Breast epithelium (tissue), 4 donors: Measurements from ENCODE around the gene PCDHB12. TPM values are rescaled to one million over a fixed set of nuclear protein-coding genes. Genes with fewer than 3 reads are reported as not detected.
"Not testable (repeated sequence)": the region's sequence is repeated elsewhere in the genome, so short reads cannot be mapped to it uniquely, and the experiment has no call there.

Experiments
- DNase-seq, 2 donors: peaks; one replicate each; pipeline ENCODE4 v3.0.0-alpha.2; 2019; ENCODE audit warnings: low spot score in 2 of 2
- H3K27ac ChIP-seq, 2 donors: fragments of 200-600 bp; sonication (generic) in 1 of 2; one replicate each; pipeline ENCODE4 v1.5.1; 2016 to 2019; ENCODE audit warnings: mild to moderate bottlenecking in 1 of 2
- H3K27me3 ChIP-seq, 2 donors: fragments of 200-600 bp; sonication (generic) in 1 of 2; one replicate each; pipeline versions ENCODE4 v1.5.1 to v1.6.0; 2017 to 2019; ENCODE audit warnings: control low read depth in 1 of 2, mild to moderate bottlenecking in 1 of 2
- H3K36me3 ChIP-seq: fragments of 200-600 bp; one replicate; pipeline ENCODE4 v1.5.1; 2019
- H3K4me1 ChIP-seq, 2 donors: fragments of 200-600 bp; sonication (generic); one replicate each; pipeline ENCODE4 v1.5.1; 2016 to 2019; ENCODE audit warnings: control low read depth in 1 of 2
- H3K4me3 ChIP-seq, 3 donors: fragments of 200-600 bp; sonication (generic); 1 replicate in 2 of 3; 2 replicates in 1 of 3; pipeline ENCODE4 v1.5.1; 2016 to 2019; ENCODE audit warnings: mild to moderate bottlenecking in 3 of 3, moderate library complexity in 2 of 3
- H3K9me3 ChIP-seq, 2 donors: fragments of 200-600 bp; sonication (generic) in 1 of 2; one replicate each; pipeline ENCODE4 v1.5.1; 2016 to 2019; ENCODE audit warnings: control low read depth in 1 of 2
- POLR2A ChIP-seq: fragments of 450-650 bp; IDR thresholded peaks from one replicate; pipeline ENCODE4 v1.6.1; 2016; ENCODE audit warnings: antibody characterized with exemption, mild to moderate bottlenecking, moderate library complexity
- POLR2AphosphoS5 ChIP-seq, 3 donors: sonication (generic); formaldehyde crosslinking; IDR thresholded peaks; one replicate each; pipeline ENCODE4 v1.6.1; 2017; ENCODE audit warnings: antibody characterized with exemption in 3 of 3
- intact Hi-C: fragments of 100-400 bp; cut with DNase I; formaldehyde crosslinking; loops from one replicate; pipeline ENCODE4 v1.15.1; 2023; ENCODE audit warnings: low total_unique reads
- total RNA-seq, 3 donors: library from RNA; depleted of rRNA; stranded (reverse); fragments of >200 nt; gene quantifications; one replicate each; pipeline ENCODE4 v1.1.0, GENCODE V29; 2016
- TF ChIP-seq, protein P1 (sequence below), 3 donors: fragments of 450-650 bp; IDR thresholded peaks; one replicate each; pipeline ENCODE4 v1.5.1; 2016 to 2017; ENCODE audit warnings: antibody characterized with exemption in 3 of 3, mild to moderate bottlenecking in 3 of 3, moderate library complexity in 3 of 3

Gene PCDHB12
- total RNA-seq, 3 donors from 2014 or later, result 3.7 to 5.2 (median 5.0) TPM

DNA sequence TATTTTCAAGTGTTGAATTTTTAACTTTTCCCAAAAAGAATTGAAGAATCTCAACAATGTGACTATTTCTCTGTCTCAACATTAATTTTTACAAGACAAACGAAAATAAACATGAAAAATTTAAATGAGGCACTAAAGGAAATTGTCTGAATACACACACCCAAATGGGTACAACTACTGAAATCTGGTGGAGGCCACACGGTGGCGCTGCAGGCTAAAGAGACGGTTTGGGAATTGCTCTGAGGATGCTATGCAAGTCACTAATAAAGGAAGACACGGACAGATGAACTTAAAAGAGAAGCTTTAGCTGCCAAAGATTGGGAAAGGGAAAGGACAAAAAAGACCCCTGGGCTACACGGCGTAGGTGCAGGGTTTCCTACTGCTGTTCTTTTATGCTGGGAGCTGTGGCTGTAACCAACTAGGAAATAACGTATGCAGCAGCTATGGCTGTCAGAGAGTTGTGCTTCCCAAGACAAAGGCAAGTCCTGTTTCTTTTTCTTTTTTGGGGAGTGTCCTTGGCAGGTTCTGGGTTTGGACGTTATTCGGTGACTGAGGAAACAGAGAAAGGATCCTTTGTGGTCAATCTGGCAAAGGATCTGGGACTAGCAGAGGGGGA lies 16.3 kb upstream of the PCDHB12 start, which contains the start of gene PCDHB10:
Gene PCDHB10, plus strand, starts transcription at position 244 of the 616 bp plus-strand sequence. Its CDS starts 200 bp downstream, at position 444.
- peaks cover 59 to 89% of the 10 kb centered on the region in 2 donors for H3K9me3 ChIP-seq
- no peaks in the 10 kb centered on the region for H3K36me3 ChIP-seq
- no peak for DNase-seq
- no peaks in the 10 kb centered on the region for H3K27me3 ChIP-seq
- intact Hi-C loops, result no loop called here
- TF ChIP-seq, protein P1, sequence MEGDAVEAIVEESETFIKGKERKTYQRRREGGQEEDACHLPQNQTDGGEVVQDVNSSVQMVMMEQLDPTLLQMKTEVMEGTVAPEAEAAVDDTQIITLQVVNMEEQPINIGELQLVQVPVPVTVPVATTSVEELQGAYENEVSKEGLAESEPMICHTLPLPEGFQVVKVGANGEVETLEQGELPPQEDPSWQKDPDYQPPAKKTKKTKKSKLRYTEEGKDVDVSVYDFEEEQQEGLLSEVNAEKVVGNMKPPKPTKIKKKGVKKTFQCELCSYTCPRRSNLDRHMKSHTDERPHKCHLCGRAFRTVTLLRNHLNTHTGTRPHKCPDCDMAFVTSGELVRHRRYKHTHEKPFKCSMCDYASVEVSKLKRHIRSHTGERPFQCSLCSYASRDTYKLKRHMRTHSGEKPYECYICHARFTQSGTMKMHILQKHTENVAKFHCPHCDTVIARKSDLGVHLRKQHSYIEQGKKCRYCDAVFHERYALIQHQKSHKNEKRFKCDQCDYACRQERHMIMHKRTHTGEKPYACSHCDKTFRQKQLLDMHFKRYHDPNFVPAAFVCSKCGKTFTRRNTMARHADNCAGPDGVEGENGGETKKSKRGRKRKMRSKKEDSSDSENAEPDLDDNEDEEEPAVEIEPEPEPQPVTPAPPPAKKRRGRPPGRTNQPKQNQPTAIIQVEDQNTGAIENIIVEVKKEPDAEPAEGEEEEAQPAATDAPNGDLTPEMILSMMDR (IDR thresholded peaks at IDR 0.05), result no peak
- TF ChIP-seq POLR2AphosphoS5 (IDR thresholded peaks at IDR 0.05), result no peak
- TF ChIP-seq POLR2A, result no peak
- H3K27ac ChIP-seq, result no peak within 1 kb of the TSS
- H3K4me3 ChIP-seq, result no peak within 1 kb of the TSS
- no peaks in the 10 kb centered on the region for H3K4me1 ChIP-seq

DNA sequence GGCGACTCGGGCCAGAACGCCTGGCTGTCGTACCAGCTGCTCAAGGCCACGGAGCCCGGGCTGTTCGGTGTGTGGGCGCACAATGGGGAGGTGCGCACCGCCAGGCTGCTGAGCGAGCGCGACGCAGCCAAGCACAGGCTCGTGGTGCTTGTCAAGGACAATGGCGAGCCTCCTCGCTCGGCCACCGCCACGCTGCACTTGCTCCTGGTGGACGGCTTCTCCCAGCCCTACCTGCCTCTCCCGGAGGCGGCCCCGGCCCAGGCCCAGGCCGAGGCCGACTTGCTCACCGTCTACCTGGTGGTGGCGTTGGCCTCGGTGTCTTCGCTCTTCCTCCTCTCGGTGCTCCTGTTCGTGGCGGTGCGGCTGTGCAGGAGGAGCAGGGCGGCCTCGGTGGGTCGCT lies 14.2 kb upstream of the PCDHB12 start:
- intact Hi-C loops, H3K27me3 ChIP-seq, H3K27ac ChIP-seq, H3K4me1 ChIP-seq, H3K4me3 ChIP-seq, DNase-seq, H3K36me3 ChIP-seq: not testable (repeated sequence)
- peaks cover 64 to 93% of the 10 kb centered on the region in 2 donors for H3K9me3 ChIP-seq

DNA sequence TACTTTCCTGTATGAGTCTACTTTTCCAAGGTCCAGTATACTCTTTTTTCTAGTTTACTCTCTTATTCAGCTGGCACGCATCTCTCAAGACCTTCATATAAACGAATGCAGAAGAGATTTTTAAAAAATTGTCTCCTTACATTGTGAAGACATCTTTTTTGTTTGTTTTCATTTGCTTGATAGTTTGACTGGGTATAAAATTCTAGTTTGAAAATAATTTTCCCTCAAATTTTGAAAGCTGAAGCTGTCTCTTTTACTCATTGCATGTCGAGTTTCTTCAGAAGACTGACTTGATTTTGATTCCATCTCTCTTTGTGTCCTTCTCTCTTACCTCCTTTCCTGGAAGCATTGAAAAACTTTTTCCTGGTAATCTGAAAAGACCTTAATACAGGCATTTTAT lies 12.2 kb upstream of the PCDHB12 start:
- intact Hi-C loops, result no loop called here
- TF ChIP-seq POLR2A (no peak), POLR2AphosphoS5 (IDR thresholded peaks at IDR 0.05) (no peak)
- TF ChIP-seq, protein P1 (IDR thresholded peaks at IDR 0.05), result no peak
- Histone ChIP-seq H3K4me1 (no peaks in the 10 kb centered on the region), H3K36me3 (no peaks in the 10 kb centered on the region), H3K9me3 (peaks cover 69 to 93% of the 10 kb centered on the region in 2 donors), H3K27ac (no peak overlapping the region), H3K4me3 (no peak overlapping the region), H3K27me3 (no peaks in the 10 kb centered on the region)
- no peak for DNase-seq

DNA sequence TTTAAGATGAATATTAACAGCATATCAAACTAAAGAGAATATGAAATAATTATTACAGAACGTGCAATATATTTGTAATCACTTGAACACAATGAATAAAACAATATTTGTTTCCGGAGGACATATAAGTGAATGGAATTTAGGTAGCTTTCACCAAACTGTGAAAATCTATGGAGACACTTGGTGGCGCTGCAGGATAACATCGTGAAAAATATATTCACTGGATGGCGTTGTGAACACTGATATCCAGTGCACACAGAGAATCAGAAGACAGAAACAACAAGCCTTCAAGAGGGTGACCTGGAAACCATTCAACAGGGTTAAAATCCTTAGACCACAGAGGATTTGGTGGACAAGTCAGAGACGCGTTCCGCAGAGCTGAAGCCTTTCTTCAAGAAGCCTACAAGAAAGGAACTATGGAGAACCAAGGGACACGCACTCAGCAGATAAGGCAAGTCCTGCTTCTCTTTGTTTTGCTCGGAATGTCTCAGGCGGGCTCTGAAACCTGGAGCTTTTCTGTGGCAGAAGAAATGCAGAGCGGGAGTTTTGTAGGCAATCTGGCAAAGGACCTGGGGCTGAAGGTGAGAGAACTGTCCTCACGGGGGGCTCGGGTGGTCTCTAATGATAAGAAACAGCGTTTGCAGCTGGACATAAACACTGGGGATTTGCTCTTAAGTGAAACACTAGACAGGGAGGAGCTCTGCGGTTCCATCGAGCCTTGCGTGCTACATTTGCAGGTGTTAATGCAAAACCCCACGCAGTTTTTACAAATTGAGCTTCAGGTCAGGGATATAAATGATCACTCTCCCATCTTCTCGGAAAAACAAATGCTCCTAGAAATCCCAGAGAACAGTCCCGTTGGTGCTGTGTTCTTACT lies 8.9 kb upstream of the PCDHB12 start, which contains the start of gene PCDHB11:
Gene PCDHB11, plus strand, starts transcription at position 269 of the 877 bp plus-strand sequence. Its CDS starts 148 bp downstream, at position 417.
- H3K27ac ChIP-seq, result no peak within 1 kb of the TSS
- no peaks in the 10 kb centered on the region for H3K4me1 ChIP-seq
- no peaks in the 10 kb centered on the region for H3K27me3 ChIP-seq
- no peaks in the 10 kb centered on the region for H3K36me3 ChIP-seq
- intact Hi-C loops, result no loop called here
- TF ChIP-seq POLR2A (no peak), POLR2AphosphoS5 (IDR thresholded peaks at IDR 0.05) (no peak)
- TF ChIP-seq, protein P1 (IDR thresholded peaks at IDR 0.05), result no peak
- no peak for DNase-seq
- peaks cover 75 to 96% of the 10 kb centered on the region in 2 donors for H3K9me3 ChIP-seq
- peak within 1 kb of the TSS in 2 of 3 donors; percentile 12 to 29 for H3K4me3 ChIP-seq

DNA sequence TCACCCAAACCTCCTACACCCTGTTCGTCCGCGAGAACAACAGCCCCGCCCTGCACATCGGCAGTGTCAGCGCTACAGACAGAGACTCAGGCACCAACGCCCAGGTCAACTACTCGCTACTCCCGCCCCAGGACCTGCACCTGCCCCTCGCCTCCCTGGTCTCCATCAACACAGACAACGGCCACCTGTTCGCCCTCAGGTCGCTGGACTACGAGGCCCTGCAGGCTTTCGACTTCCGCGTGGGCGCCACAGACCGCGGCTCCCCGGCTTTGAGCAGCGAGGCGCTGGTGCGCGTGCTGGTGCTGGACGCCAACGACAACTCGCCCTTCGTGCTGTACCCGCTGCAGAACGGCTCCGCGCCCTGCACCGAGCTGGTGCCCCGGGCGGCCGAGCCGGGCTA lies 7.4 kb upstream of the PCDHB12 start:
- DNase-seq, intact Hi-C loops, H3K27me3 ChIP-seq, H3K4me1 ChIP-seq, H3K4me3 ChIP-seq, H3K27ac ChIP-seq, H3K36me3 ChIP-seq: not testable (repeated sequence)
- H3K9me3 ChIP-seq, result peaks cover 73 to 90% of the 10 kb centered on the region in 2 donors

DNA sequence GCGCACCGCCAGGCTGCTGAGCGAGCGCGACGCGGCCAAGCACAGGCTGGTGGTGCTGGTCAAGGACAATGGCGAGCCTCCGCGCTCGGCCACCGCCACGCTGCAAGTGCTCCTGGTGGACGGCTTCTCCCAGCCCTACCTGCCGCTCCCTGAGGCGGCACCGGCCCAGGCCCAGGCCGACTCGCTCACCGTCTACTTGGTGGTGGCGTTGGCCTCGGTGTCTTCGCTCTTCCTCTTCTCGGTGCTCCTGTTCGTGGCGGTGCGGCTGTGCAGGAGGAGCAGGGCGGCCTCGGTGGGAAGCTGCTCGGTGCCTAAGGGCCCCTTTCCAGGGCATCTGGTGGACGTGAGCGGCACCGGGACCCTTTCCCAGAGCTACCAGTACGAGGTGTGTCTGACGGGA lies 6.9 kb upstream of the PCDHB12 start:
- peaks cover 70 to 88% of the 10 kb centered on the region in 2 donors for H3K9me3 ChIP-seq
- intact Hi-C loops, H3K27ac ChIP-seq: not testable (repeated sequence)

DNA sequence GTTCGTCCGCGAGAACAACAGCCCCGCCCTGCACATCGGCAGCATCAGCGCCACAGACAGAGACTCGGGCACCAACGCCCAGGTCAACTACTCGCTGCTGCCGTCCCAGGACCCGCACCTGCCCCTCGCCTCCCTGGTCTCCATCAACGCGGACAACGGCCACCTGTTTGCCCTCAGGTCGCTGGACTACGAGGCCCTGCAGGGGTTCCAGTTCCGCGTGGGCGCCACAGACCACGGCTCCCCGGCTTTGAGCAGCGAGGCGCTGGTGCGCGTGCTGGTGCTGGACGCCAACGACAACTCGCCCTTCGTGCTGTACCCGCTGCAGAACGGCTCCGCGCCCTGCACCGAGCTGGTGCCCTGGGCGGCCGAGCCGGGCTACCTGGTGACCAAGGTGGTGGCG lies 1.8 kb downstream of the PCDHB12 start:
- peaks cover 52 to 87% of the 10 kb centered on the region in 2 donors for H3K9me3 ChIP-seq
- H3K4me3 ChIP-seq, H3K4me1 ChIP-seq, DNase-seq, H3K27me3 ChIP-seq, H3K36me3 ChIP-seq, H3K27ac ChIP-seq, intact Hi-C loops: not testable (repeated sequence)

More for the DNA sequence above, 6.9 kb upstream of the PCDHB12 start:
- not testable (repeated sequence) for H3K4me3 ChIP-seq, H3K36me3 ChIP-seq, H3K27me3 ChIP-seq, H3K4me1 ChIP-seq, DNase-seq

DNA sequence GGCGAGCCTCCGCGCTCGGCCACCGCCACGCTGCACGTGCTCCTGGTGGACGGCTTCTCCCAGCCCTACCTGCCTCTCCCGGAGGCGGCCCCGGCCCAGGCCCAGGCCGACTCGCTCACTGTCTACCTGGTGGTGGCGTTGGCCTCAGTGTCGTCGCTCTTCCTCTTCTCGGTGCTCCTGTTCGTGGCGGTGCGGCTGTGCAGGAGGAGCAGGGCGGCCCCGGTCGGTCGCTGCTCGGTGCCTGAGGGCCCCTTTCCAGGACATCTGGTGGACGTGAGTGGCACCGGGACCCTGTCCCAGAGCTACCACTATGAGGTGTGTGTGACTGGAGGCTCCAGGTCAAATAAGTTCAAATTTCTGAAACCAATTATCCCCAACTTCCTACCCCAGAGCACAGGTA lies 2.3 kb downstream of the PCDHB12 start:
- H3K4me1 ChIP-seq, H3K4me3 ChIP-seq, H3K27me3 ChIP-seq, DNase-seq, H3K27ac ChIP-seq, intact Hi-C loops, H3K36me3 ChIP-seq: not testable (repeated sequence)
- peaks cover 58 to 88% of the 10 kb centered on the region in 2 donors for H3K9me3 ChIP-seq
